EL (cell line): ENCODE measurements around the gene DIPK1A.
"Not testable (repeated sequence)": the region's sequence is repeated elsewhere in the genome, so short reads cannot be mapped to it uniquely, and the experiment has no call there.

Experiments
- DNase-seq: peaks from one replicate; pipeline ENCODE4 v3.0.0-alpha.2; 2016

Gene DIPK1A

GRCh38 chr1:92913093-92913819 lies 48.0 kb downstream of the DIPK1A start:
- no peak for DNase-seq

- DNase-seq = no peak
Measured at GRCh38 chr1:92910081-92910480, 51.2 kb downstream of the DIPK1A start.

DNA sequence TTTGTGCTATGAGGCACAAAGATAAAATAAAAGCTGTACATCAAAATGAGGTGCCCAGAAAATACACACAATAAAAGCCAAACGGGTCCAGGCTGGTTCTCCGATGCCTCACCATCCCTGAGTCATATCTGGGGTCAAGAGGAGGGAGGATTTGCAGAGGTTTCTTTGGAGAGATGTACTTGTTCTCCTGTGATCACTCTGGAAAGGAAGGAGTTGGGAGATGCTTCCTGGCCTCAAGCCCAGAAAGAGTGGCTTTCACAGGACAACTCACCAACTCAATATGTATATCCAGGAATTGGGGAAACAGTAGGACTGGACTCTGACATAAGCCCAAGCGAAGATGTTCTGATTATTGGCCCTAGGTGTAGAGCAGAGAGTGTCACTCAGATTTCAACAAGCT lies 51.9 kb downstream of the DIPK1A start:
- DNase-seq = peak; percentile 98

- DNase-seq = peak; percentile 59
Measured at GRCh38 chr1:92907949-92908684, 53.1 kb downstream of the DIPK1A start.

GRCh38 chr1:92903765-92904164 lies 57.5 kb downstream of the DIPK1A start:
- no peak for DNase-seq

GRCh38 chr1:92902406-92902744 lies 58.9 kb downstream of the DIPK1A start:
- no peak for DNase-seq

- DNase-seq = peak; percentile 15
Measured at GRCh38 chr1:92901699-92902405, 59.4 kb downstream of the DIPK1A start.

DNA sequence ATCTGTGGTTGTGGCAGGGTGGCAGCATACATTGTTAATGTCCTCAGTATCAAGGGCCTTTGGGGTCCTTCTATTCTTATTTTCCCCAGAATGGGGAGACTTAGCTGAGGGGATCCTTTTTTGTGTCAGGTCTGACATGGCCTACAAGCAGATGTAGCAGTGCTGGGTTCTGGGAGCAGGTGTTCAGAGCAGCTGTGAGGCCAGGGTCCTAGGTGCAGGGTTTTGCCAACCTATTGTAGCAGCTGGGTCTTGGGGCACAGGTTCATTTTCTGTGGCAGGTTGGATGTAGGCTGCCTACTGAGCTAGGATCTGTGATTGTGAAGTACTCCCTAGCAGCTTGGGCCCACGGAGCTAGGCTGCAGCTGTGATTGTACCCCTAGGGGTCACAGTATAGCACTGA lies 60.1 kb downstream of the DIPK1A start:
- DNase-seq = no peak

DNA sequence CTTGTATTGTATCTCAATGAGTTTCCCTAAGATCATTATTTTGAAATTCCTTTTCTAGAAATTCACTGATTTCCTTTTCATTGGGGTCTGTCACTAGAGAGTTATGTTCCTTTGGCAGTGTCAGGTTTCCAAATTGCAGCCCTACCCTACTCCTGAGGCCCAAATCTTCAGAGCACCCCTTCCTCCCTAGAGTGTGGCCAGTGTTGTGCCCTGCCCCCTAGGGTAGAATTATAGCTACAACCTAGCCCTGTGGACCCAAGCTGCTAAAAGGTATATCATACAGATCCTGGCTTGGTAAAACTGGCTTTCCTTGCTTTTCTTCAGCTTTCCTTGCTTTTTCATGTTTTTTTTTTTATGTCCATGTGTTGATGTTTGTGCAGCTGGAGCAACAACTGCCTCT lies 60.7 kb downstream of the DIPK1A start:
- no peak for DNase-seq

GRCh38 chr1:92899780-92900179 lies 61.5 kb downstream of the DIPK1A start:
- no peak for DNase-seq

DNA sequence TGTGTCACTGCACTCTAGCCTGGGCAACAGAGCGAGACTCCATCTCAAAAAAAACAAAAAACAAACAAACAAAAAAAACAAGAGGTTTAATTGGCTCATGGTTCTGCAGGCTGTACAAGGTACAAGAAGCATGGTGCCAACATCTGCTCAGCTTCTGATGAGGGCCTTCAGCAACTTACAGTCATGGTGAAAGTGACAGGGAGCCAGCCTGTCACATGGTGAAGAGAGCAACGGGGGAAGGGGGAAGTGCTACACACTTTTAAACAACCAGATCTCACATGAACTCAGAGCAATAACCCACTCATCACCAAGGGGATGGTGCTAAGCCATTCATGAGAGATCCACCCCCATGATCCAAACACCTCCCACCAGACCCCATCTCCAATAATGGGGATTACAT lies 63.2 kb downstream of the DIPK1A start:
- DNase-seq = not testable (repeated sequence)

- no peak for DNase-seq
Measured at GRCh38 chr1:92887465-92887864, 73.8 kb downstream of the DIPK1A start.

DNA sequence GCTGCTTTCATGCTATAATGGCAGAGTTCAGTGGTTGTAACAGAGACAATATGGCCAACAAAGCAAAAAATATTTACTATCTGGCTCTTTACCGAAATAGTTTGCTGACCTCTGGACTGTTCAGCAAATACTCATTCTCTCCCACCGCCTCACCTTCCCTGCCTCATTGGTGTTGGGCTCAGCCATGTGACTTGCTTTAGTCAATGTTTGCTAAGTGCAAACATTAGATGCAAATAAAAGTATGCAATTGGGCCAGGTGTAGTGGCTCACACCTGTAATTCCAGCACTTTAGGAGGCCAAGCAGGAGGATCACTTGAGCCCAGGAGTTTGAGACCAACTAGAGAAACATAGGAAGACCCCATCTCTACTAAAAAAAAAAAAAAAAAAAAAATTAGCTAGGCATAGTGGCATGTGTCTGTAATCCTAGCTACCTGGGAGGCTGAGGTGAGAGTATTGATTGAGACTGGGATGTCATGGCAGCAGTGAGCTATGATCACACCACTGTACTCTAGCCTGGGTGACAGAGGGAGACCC lies 74.3 kb downstream of the DIPK1A start:
- DNase-seq = no peak

GRCh38 chr1:92884195-92884594 lies 77.1 kb downstream of the DIPK1A start:
- no peak for DNase-seq

DNA sequence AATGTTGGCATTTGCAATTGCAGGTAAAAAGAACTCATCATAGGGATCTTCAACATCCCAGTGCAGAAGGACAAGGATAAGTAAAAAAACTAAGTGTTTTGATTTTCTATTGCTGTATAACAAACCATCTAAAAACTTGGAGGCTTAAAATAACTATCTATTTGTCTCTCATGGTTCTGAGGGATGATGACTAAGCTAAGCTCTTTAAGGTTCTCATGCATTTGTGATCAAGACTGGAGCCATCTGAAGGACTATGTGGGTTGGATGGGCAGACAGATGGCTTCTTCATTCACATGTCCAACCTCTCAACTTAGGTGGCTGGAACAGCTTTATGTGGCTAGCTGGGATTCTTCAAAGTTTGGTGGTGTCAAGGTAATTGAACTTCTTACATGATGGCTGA lies 78.0 kb downstream of the DIPK1A start:
- DNase-seq = no peak

DNA sequence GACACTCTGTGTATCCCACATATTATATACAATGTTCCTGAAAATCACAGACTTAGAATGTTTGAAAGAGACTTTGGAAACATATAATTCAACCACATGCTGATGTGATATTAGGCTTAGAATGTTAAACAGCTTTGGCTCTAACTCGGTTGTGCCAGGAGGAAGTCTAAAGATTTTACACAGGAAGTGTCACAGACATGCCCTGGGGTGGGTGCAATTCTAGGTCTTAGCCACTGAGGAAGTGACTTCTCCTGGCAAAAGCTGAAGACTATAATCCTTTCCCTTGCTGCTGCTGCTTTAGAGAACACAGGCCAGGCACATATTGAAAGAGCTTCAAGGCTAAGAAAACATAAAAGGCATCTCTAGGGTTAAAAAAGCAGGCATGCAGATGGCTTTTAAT lies 78.4 kb downstream of the DIPK1A start:
- DNase-seq = peak; percentile 35

DNA sequence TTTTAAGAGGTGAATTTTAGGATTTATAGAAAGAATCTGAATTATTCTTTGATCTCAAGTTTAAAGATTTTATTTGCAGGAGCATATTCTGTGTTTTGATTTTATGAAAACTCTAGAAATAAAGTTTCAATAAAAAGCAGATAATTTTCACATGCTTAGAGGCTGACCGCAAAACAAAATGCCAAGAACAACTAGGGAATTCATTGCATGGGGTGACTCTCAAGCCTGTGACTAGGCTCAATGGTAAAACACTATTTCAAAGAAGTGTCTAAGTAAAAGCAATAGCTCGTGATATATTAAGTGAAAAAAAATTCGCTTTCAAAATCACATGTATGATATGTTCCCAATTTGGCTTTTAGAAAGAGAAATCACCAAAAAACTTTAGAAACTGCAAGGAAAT lies 79.9 kb downstream of the DIPK1A start:
- no peak for DNase-seq

- DNase-seq = no peak
Measured at GRCh38 chr1:92879316-92879968, 81.8 kb downstream of the DIPK1A start.

DNA sequence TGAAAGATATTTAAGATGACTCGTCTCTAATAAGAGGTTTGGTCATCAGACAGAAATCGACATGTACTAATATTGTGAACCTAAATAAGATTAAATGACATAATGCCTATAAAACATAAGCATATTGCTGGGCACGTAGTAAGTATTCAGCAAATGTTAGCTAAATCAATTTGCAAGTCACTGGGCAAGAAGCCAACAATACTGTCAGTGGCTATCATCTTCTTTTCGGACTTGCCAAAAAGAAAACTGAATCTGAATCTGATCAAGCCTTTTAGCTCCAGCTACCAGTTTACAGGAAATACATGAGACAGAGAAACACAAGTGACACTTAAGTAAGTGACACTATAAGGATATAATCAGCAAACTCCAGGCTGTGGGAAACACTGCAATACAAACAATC lies 83.5 kb downstream of the DIPK1A start:
- DNase-seq = no peak

DNA sequence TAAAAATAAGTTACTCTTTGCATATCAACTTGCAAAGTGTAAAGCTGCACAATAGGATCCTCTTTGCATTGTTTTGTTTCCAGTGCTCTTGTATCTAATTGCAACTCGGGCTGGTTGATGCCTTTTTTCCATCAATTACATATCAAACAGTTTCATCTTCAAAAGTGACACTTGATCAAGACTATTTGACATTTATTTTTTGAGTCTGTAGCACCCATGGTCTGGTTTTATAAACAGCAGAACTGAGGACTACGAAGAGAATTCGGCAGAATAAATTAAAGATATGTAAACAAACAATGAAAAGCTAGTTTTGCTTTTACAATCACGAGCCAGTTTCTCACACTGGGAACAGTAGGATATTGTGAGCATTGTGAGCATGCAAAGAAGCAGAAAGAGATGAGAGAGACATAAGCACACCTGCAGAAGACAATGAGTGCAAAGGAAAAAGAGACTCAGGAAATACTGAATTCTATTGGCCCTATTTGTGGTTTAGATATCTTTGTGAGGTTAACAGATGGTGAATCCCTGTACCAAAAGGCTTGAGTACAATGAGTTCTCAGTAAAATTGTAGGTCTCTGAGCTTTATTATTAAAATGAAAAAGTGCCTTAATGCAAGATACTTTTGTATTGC lies 84.1 kb downstream of the DIPK1A start:
- DNase-seq = no peak

- DNase-seq = no peak
Measured at GRCh38 chr1:92876351-92876750, 84.9 kb downstream of the DIPK1A start.

- DNase-seq = no peak
Measured at GRCh38 chr1:92874987-92875386, 86.3 kb downstream of the DIPK1A start.

- DNase-seq = no peak
Measured at GRCh38 chr1:92872719-92873118, 88.5 kb downstream of the DIPK1A start.
